ENCODE data around the gene EVA1C. TPM values are rescaled to one million over a fixed set of nuclear protein-coding genes. Genes with fewer than 3 reads are reported as not detected.
"Not testable (repeated sequence)": the region's sequence is repeated elsewhere in the genome, so short reads cannot be mapped to it uniquely, and the experiment has no call there.

Gene EVA1C
- total RNA-seq, 1 donor from 2014 or later = 1.2 TPM

- Mint-ChIP-seq H3K9me3 (peaks cover 5% of the 10 kb centered on the region), H3K4me3 (no peak overlapping the region), H3K27ac (no peak overlapping the region), H3K27me3 (ENCODE audit: insufficient read depth, low read depth) (peaks cover 3% of the 10 kb centered on the region), H3K36me3 (peaks cover 10% of the 10 kb centered on the region), H3K4me1 (peaks cover 10% of the 10 kb centered on the region)
- Histone ChIP-seq H3K4me2 (no peak overlapping the region), H3K9ac (no peak overlapping the region), H3K27ac (no peak overlapping the region), H3K27me3 (peaks cover 1% of the 10 kb centered on the region), H3K4me3 (no peak overlapping the region), H2AFZ (replicated peaks) (no peak overlapping the region), H3K79me2 (ENCODE audit: low read depth) (peaks cover 59% of the 10 kb centered on the region), H3K9me3 (ENCODE audit: low read depth) (no peaks in the 10 kb centered on the region), H4K20me1 (ENCODE audit: low read depth) (peaks cover 51% of the 10 kb centered on the region), H3K4me1 (peaks cover 5% of the 10 kb centered on the region), H3F3A (ENCODE audit: low read depth) (no peaks in the 10 kb centered on the region), H3K36me3 (no peaks in the 10 kb centered on the region)
- no peak for TF ChIP-seq EZH2phosphoT487 (IDR thresholded peaks at IDR 0.05)
- no peak for TF ChIP-seq CTCF (IDR thresholded peaks at IDR 0.05)
- no peak for TF ChIP-seq EZH2 (IDR thresholded peaks at IDR 0.05)
- DNase-seq (ENCODE audit: low spot score) = no peak
These were observed 24.2 kb upstream of the EVA1C start for GRCh38 chr21:32388306-32388705.

GRCh38 chr21:32389337-32390015 is 23.0 kb upstream of the EVA1C start:
- Mint-ChIP-seq H3K27ac (no peak overlapping the region), H3K9me3 (peaks cover 11% of the 10 kb centered on the region), H3K27me3 (ENCODE audit: insufficient read depth, low read depth) (peaks cover 3% of the 10 kb centered on the region), H3K4me3 (no peak overlapping the region), H3K36me3 (peaks cover 8% of the 10 kb centered on the region), H3K4me1 (peaks cover 10% of the 10 kb centered on the region)
- H3F3A ChIP-seq (ENCODE audit: low read depth) = no peaks in the 10 kb centered on the region
- H2AFZ ChIP-seq (replicated peaks) = no peak overlapping the region
- H4K20me1 ChIP-seq (ENCODE audit: low read depth) = peaks cover 46% of the 10 kb centered on the region
- peaks cover 5% of the 10 kb centered on the region for H3K4me1 ChIP-seq
- TF ChIP-seq EZH2 (IDR thresholded peaks at IDR 0.05) = no peak
- TF ChIP-seq CTCF (IDR thresholded peaks at IDR 0.05) = no peak
- no peak for TF ChIP-seq EZH2phosphoT487 (IDR thresholded peaks at IDR 0.05)
- H3K79me2 ChIP-seq (ENCODE audit: low read depth) = peaks cover 59% of the 10 kb centered on the region
- H3K27ac ChIP-seq = no peak overlapping the region
- peaks cover 13% of the 10 kb centered on the region for H3K27me3 ChIP-seq
- H3K4me2 ChIP-seq = no peak overlapping the region
- H3K4me3 ChIP-seq = no peak overlapping the region
- no peak for DNase-seq (ENCODE audit: low spot score)
- no peak overlapping the region for H3K9ac ChIP-seq
- H3K9me3 ChIP-seq (ENCODE audit: low read depth) = no peaks in the 10 kb centered on the region
- no peaks in the 10 kb centered on the region for H3K36me3 ChIP-seq

- Histone ChIP-seq H3K79me2 (ENCODE audit: low read depth) (peaks cover 58% of the 10 kb centered on the region), H3K27me3 (peaks cover 25% of the 10 kb centered on the region), H4K20me1 (ENCODE audit: low read depth) (peaks cover 41% of the 10 kb centered on the region)
- H3K9ac ChIP-seq; H2AFZ ChIP-seq (replicated peaks); H3K4me2 ChIP-seq; H3K27me3 Mint-ChIP-seq (ENCODE audit: insufficient read depth, low read depth); H3K9me3 ChIP-seq (ENCODE audit: low read depth); DNase-seq (ENCODE audit: low spot score); H3K27ac ChIP-seq; H3F3A ChIP-seq (ENCODE audit: low read depth); H3K4me1 ChIP-seq; H3K4me3 Mint-ChIP-seq; H3K4me3 ChIP-seq; H3K36me3 ChIP-seq; H3K27ac Mint-ChIP-seq; H3K36me3 Mint-ChIP-seq: not testable (repeated sequence)
- Mint-ChIP-seq H3K9me3 (peaks cover 14% of the 10 kb centered on the region), H3K4me1 (peaks cover 10% of the 10 kb centered on the region)
These were observed 21.8 kb upstream of the EVA1C start for GRCh38 chr21:32390537-32391224.

- peaks cover 5% of the 10 kb centered on the region for H3K4me1 ChIP-seq
- peak overlapping the region; percentile 83 for H3K4me2 ChIP-seq
- H3K27me3 ChIP-seq = peaks cover 32% of the 10 kb centered on the region
- H3K9me3 Mint-ChIP-seq = peaks cover 15% of the 10 kb centered on the region
- peak overlapping the region; percentile 91 for H3K4me3 Mint-ChIP-seq
- peaks cover 4% of the 10 kb centered on the region for H3K36me3 Mint-ChIP-seq
- H3K27ac ChIP-seq = no peak overlapping the region
- no peak overlapping the region for H2AFZ ChIP-seq (replicated peaks)
- H3K4me1 Mint-ChIP-seq = peaks cover 10% of the 10 kb centered on the region
- no peak overlapping the region for H3K9ac ChIP-seq
- H3K4me3 ChIP-seq = peak overlapping the region; percentile 81
- H3K9me3 ChIP-seq (ENCODE audit: low read depth) = no peaks in the 10 kb centered on the region
- no peak for TF ChIP-seq CTCF (IDR thresholded peaks at IDR 0.05)
- no peak for TF ChIP-seq EZH2 (IDR thresholded peaks at IDR 0.05)
- no peak for TF ChIP-seq EZH2phosphoT487 (IDR thresholded peaks at IDR 0.05)
- no peak overlapping the region for H3K27ac Mint-ChIP-seq
- H3K79me2 ChIP-seq (ENCODE audit: low read depth) = peaks cover 50% of the 10 kb centered on the region
- no peak for DNase-seq (ENCODE audit: low spot score)
- no peaks in the 10 kb centered on the region for H3F3A ChIP-seq (ENCODE audit: low read depth)
- H4K20me1 ChIP-seq (ENCODE audit: low read depth) = peaks cover 34% of the 10 kb centered on the region
- H3K36me3 ChIP-seq = no peaks in the 10 kb centered on the region
- H3K27me3 Mint-ChIP-seq (ENCODE audit: insufficient read depth, low read depth) = peaks cover 3% of the 10 kb centered on the region
These were observed 20.8 kb upstream of the EVA1C start for GRCh38 chr21:32391755-32392154.

All from neural progenitor cell (in vitro differentiated cells).